HepG2 (cell line): ENCODE measurements around the gene TAF4B. TPM values are rescaled to one million over a fixed set of nuclear protein-coding genes. Genes with fewer than 3 reads are reported as not detected.

Experiments
- GTF3A ChIP-seq: sonication (generic); formaldehyde crosslinking; conservative IDR thresholded peaks from 2 replicates; pipeline ENCODE4 v1.4.0; 2020; ENCODE audit warnings: mild to moderate bottlenecking, missing genetic modification reagents
- HOXA9 ChIP-seq: sonication (generic); formaldehyde crosslinking; IDR thresholded peaks from 2 replicates; pipeline ENCODE4 v1.8.1; 2022; ENCODE audit warnings: missing genetic modification reagents, mild to moderate bottlenecking, moderate library complexity, borderline replicate concordance
- NAIF1 ChIP-seq: sonication (generic); formaldehyde crosslinking; IDR thresholded peaks from 2 replicates; pipeline ENCODE4 v1.5.0; 2020; ENCODE audit warnings: mild to moderate bottlenecking, missing genetic modification reagents, borderline replicate concordance
- TAF1 ChIP-seq: sonication (generic); formaldehyde crosslinking; IDR thresholded peaks from 2 replicates; pipeline ENCODE4 v1.4.0; 2020; ENCODE audit warnings: missing genetic modification reagents
- ZNF292 ChIP-seq: sonication (generic); formaldehyde crosslinking; IDR thresholded peaks from 2 replicates; pipeline ENCODE4 v1.8.1; 2022; ENCODE audit warnings: mild to moderate bottlenecking, low read depth, missing genetic modification reagents, borderline replicate concordance
- polyA plus RNA-seq, 8 experiments: library from polyadenylated mRNA; depleted of rRNA in 3 of 8; stranded (reverse) in 7 of 8; unstranded in 1 of 8; fragments of >200 nt; fragmentation: Illumina TruSeq in 4 of 8; extraction: Trizol in 4 of 8; gene quantifications; 2 replicates each; pipeline versions ENCODE4 v1.2.1 to v1.2.3, GENCODE V29; 2011 to 2016; ENCODE audit warnings: low read depth in 4 of 8, missing spikeins in 1 of 8, mixed read lengths in 1 of 8; ENCODE audit not compliant: insufficient read depth in 1 of 8
- total RNA-seq, 5 experiments: library from RNA; depleted of rRNA; stranded (reverse); fragments of >200 nt; fragmentation: Illumina TruSeq; extraction: Trizol; gene quantifications; 2 replicates each; pipeline ENCODE4 v1.2.3, GENCODE V29; 2016; ENCODE audit warnings: low read depth in 1 of 5
- TF ChIP-seq, protein P1 (sequence below): sonication (generic); formaldehyde crosslinking; IDR thresholded peaks from 2 replicates; pipeline ENCODE4 v1.5.0; 2020; ENCODE audit warnings: mild to moderate bottlenecking, missing genetic modification reagents
- TF ChIP-seq, protein P2 (sequence below): sonication (generic); formaldehyde crosslinking; IDR thresholded peaks from 2 replicates; pipeline ENCODE4 v1.9.0; 2021; ENCODE audit warnings: mild to moderate bottlenecking, missing genetic modification reagents

Gene TAF4B
- total and polyA plus RNA-seq, 2 of the 13 experiments (the other 11 are each of a cell fraction or from before 2014, with no cell fraction given), result 2.2 to 3.8 TPM

DNA sequence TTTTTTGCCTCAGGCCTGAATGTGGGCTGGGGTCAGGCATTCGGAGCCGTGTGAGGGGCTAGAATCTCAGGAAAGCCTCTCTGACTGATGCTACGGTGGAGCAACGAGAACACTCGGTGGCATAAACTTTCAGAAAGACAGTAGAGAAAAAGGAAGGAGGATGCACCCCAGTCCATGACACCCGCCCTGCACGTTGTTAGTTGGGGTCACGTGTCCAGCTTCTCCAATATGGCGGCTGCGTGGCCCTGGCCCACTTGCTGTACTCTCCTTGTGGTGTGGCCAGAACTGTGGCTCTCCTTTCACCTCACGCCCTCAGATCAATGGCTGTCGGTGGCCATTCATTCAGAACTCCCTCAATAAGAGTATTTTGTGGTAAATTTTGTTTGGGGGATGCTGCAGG, 190.9 kb downstream of the TAF4B start (continued):
- TF ChIP-seq ZNF292 (CRISPR knock-in tag) (no peak), TAF1 (CRISPR knock-in tag) (no peak), HOXA9 (no peak), NAIF1 (CRISPR knock-in tag) (no peak), GTF3A (CRISPR knock-in tag) (no peak)
- TF ChIP-seq, protein P1, sequence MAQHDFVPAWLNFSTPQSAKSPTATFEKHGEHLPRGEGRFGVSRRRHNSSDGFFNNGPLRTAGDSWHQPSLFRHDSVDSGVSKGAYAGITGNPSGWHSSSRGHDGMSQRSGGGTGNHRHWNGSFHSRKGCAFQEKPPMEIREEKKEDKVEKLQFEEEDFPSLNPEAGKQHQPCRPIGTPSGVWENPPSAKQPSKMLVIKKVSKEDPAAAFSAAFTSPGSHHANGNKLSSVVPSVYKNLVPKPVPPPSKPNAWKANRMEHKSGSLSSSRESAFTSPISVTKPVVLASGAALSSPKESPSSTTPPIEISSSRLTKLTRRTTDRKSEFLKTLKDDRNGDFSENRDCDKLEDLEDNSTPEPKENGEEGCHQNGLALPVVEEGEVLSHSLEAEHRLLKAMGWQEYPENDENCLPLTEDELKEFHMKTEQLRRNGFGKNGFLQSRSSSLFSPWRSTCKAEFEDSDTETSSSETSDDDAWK, result no peak
- TF ChIP-seq, protein P2, sequence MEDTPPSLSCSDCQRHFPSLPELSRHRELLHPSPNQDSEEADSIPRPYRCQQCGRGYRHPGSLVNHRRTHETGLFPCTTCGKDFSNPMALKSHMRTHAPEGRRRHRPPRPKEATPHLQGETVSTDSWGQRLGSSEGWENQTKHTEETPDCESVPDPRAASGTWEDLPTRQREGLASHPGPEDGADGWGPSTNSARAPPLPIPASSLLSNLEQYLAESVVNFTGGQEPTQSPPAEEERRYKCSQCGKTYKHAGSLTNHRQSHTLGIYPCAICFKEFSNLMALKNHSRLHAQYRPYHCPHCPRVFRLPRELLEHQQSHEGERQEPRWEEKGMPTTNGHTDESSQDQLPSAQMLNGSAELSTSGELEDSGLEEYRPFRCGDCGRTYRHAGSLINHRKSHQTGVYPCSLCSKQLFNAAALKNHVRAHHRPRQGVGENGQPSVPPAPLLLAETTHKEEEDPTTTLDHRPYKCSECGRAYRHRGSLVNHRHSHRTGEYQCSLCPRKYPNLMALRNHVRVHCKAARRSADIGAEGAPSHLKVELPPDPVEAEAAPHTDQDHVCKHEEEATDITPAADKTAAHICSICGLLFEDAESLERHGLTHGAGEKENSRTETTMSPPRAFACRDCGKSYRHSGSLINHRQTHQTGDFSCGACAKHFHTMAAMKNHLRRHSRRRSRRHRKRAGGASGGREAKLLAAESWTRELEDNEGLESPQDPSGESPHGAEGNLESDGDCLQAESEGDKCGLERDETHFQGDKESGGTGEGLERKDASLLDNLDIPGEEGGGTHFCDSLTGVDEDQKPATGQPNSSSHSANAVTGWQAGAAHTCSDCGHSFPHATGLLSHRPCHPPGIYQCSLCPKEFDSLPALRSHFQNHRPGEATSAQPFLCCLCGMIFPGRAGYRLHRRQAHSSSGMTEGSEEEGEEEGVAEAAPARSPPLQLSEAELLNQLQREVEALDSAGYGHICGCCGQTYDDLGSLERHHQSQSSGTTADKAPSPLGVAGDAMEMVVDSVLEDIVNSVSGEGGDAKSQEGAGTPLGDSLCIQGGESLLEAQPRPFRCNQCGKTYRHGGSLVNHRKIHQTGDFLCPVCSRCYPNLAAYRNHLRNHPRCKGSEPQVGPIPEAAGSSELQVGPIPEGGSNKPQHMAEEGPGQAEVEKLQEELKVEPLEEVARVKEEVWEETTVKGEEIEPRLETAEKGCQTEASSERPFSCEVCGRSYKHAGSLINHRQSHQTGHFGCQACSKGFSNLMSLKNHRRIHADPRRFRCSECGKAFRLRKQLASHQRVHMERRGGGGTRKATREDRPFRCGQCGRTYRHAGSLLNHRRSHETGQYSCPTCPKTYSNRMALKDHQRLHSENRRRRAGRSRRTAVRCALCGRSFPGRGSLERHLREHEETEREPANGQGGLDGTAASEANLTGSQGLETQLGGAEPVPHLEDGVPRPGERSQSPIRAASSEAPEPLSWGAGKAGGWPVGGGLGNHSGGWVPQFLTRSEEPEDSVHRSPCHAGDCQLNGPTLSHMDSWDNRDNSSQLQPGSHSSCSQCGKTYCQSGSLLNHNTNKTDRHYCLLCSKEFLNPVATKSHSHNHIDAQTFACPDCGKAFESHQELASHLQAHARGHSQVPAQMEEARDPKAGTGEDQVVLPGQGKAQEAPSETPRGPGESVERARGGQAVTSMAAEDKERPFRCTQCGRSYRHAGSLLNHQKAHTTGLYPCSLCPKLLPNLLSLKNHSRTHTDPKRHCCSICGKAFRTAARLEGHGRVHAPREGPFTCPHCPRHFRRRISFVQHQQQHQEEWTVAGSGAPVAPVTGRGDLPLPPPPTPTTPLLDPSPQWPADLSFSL (CRISPR knock-in tag), result no peak
